Naive thymus-derived CD8-positive, alpha-beta T cell (primary cell): ENCODE results near the gene UGP2. TPM values are rescaled to one million over a fixed set of nuclear protein-coding genes. Genes with fewer than 3 reads are reported as not detected.
"Not testable (repeated sequence)": the region's sequence is repeated elsewhere in the genome, so short reads cannot be mapped to it uniquely, and the experiment has no call there.

ENCODE experiments used
- ATAC-seq, 2 donors: fragments of 150-1000 bp; cut with Tn5 transposase in 1 of 2; sonication (Bioruptor Pico), chemical (Tn5 transposase) in 1 of 2; 1 replicate in 1 of 2; 2 replicates in 1 of 2; pipeline ENCODE4 v1.10.0; 2021; ENCODE audit warnings: mild to moderate bottlenecking in 2 of 2, moderate library complexity in 2 of 2
- POLR2A ChIA-PET: fragments of 350-600 bp; sonication (Branson Sonifier 250); formaldehyde crosslinking; loops from one replicate; lab custom pipeline; 2021; ENCODE audit warnings: antibody characterized with exemption; lab: Charles Lee
- DNase-seq, 10 donors: peaks; one replicate each; pipeline versions ENCODE4 v3.0.0 to v3.0.0-alpha.2; 2020 to 2022
- H3K27ac Mint-ChIP-seq, 10 donors: one replicate each; pipeline ENCODE4 v1.8.0; 2020 to 2022; ENCODE audit warnings: mild to moderate bottlenecking in 10 of 10, mixed read lengths in 10 of 10, moderate library complexity in 4 of 10, inconsistent platforms in 1 of 10
- H3K27me3 Mint-ChIP-seq, 5 donors: one replicate each; pipeline ENCODE4 v1.8.0; 2021 to 2022; ENCODE audit warnings: mixed read lengths in 5 of 5
- H3K36me3 Mint-ChIP-seq, 3 donors: one replicate each; pipeline ENCODE4 v1.8.0; 2020 to 2022; ENCODE audit warnings: mixed read lengths in 3 of 3, mild to moderate bottlenecking in 2 of 3, inconsistent platforms in 1 of 3
- H3K4me1 Mint-ChIP-seq, 4 donors: one replicate each; pipeline ENCODE4 v1.8.0; 2021 to 2022; ENCODE audit warnings: mixed read lengths in 4 of 4
- H3K4me3 Mint-ChIP-seq, 10 donors: one replicate each; pipeline ENCODE4 v1.8.0; 2020 to 2022; ENCODE audit warnings: mild to moderate bottlenecking in 10 of 10, mixed read lengths in 10 of 10, moderate library complexity in 6 of 10, inconsistent platforms in 1 of 10
- H3K9me3 Mint-ChIP-seq, 9 donors: one replicate each; pipeline ENCODE4 v1.8.0; 2020 to 2022; ENCODE audit warnings: mixed read lengths in 9 of 9, mild to moderate bottlenecking in 3 of 9, inconsistent platforms in 1 of 9, moderate library complexity in 1 of 9
- polyA plus RNA-seq, 3 donors: library from polyadenylated mRNA; unstranded; fragments of 300-500 nt; fragmentation: Illumina TruSeq; gene quantifications; one replicate each; pipeline ENCODE4 v1.2.3, GENCODE V29; 2021
- total RNA-seq, 8 experiments: library from RNA in 2 of 8; stranded (reverse) in 2 of 8; gene quantifications; one replicate each; pipeline ENCODE4 v1.2.3 and lab custom pipeline; 2021 to 2026

The UGP2 gene
- total and polyA plus RNA-seq, 5 experiments from 2014 or later, result 77.2 to 148 (median 112) TPM

- Mint-ChIP-seq H3K4me1 (peaks cover 5 to 13% (median 10%) of the 10 kb centered on the region in 4 donors), H3K4me3 (no peak overlapping the region), H3K9me3 (no peaks in the 10 kb centered on the region), H3K36me3 (peaks cover 5 to 75% (median 57%) of the 10 kb centered on the region in 3 donors), H3K27me3 (no peaks in the 10 kb centered on the region), H3K27ac (no peak overlapping the region)
- DNase-seq, result no peak
- no peak for ATAC-seq
- POLR2A ChIA-PET, result no interaction called here
These were observed 85.1 kb downstream of the UGP2 start for GRCh38 chr2:63926815-63927214.

DNA sequence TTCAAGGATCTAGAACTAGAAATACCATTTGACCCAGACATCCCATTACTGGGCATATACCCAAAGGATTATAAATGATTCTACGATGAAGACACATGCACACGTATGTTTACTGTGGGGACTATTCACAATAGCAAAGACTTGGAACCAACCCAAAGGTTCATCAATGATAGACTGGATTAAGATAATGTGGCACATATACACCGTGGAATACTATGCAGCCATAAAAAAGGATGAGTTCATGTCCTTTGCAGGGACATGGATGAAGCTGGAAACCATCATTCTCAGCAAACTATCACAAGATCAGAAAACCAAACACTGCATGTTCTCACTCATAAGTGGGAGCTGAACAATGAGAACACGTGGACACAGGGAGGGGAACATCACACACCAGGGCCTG, 90.4 kb downstream of the UGP2 start:
- peaks cover 16 to 74% (median 66%) of the 10 kb centered on the region in 3 donors for H3K36me3 Mint-ChIP-seq
- not testable (repeated sequence) for ATAC-seq

More for the DNA sequence above, 90.4 kb downstream of the UGP2 start:
- H3K4me1 Mint-ChIP-seq, result peaks cover 5 to 12% (median 6%) of the 10 kb centered on the region in 4 donors
- H3K27ac Mint-ChIP-seq, H3K9me3 Mint-ChIP-seq, H3K27me3 Mint-ChIP-seq, H3K4me3 Mint-ChIP-seq, POLR2A ChIA-PET, DNase-seq: not testable (repeated sequence)

Other genes with a start within 250 kb of the UGP2 start
- 10 to 100 TPM; 12.7 to 13.5 TPM for gene VPS54, start 177.5 kb downstream of the UGP2 start, total RNA-seq
- 1 to 10 TPM; 3.9 to 9.6 (median 4.1) TPM for gene VPS54, start 177.5 kb downstream of the UGP2 start, polyA plus RNA-seq